CD4-positive, alpha-beta memory T cell (primary cell): Measurements from ENCODE around the gene STAT1. TPM values are rescaled to one million over a fixed set of nuclear protein-coding genes. Genes with fewer than 3 reads are reported as not detected.

Experiments used
- CTCF ChIA-PET: fragments of 350-600 bp; sonication (Branson Sonifier 250); formaldehyde crosslinking; loops from one replicate; lab custom pipeline; 2021; ENCODE audit warnings: inconsistent platforms; ENCODE audit not compliant: partially characterized antibody; lab: Charles Lee
- POLR2A ChIA-PET: fragments of 350-600 bp; sonication (Branson Sonifier 250); formaldehyde crosslinking; loops from one replicate; lab custom pipeline; 2021; ENCODE audit not compliant: partially characterized antibody; lab: Charles Lee
- DNase-seq, 5 donors: peaks; one replicate each; pipeline versions ENCODE4 v3.0.0 to v3.0.0-alpha.2; 2020 to 2022; ENCODE audit warnings: mixed read lengths in 1 of 5
- H3K27ac ChIP-seq: one replicate; pipeline ENCODE4 v1.7.0; 2013; ENCODE audit warnings: low read depth, low read length
- H3K27me3 ChIP-seq: 2 replicates; pipeline ENCODE4 v1.7.0; 2013; ENCODE audit warnings: mild to moderate bottlenecking, low read length, moderate library complexity; ENCODE audit not compliant: insufficient read depth
- H3K36me3 ChIP-seq: 2 replicates; pipeline ENCODE4 v1.7.0; 2013; ENCODE audit warnings: mild to moderate bottlenecking, low read length, moderate library complexity; ENCODE audit not compliant: insufficient read depth
- H3K4me1 ChIP-seq: 2 replicates; pipeline ENCODE4 v1.7.0; 2013; ENCODE audit warnings: mild to moderate bottlenecking, low read length, moderate library complexity; ENCODE audit not compliant: insufficient read depth
- H3K4me3 ChIP-seq, 2 donors: one replicate each; pipeline ENCODE4 v1.7.0; 2013; ENCODE audit warnings: low read length in 2 of 2, mild to moderate bottlenecking in 1 of 2
- H3K9me3 ChIP-seq, 2 donors: one replicate each; pipeline ENCODE4 v1.7.0; 2013; ENCODE audit warnings: low read length in 2 of 2, control low read depth in 1 of 2; ENCODE audit not compliant: control insufficient read depth in 1 of 2
- H3K27ac Mint-ChIP-seq, 7 donors: one replicate each; pipeline ENCODE4 v1.8.0; 2020 to 2021; ENCODE audit warnings: mixed read lengths in 7 of 7, mild to moderate bottlenecking in 6 of 7, inconsistent platforms in 3 of 7, moderate library complexity in 3 of 7
- H3K27me3 Mint-ChIP-seq, 2 donors: one replicate each; pipeline ENCODE4 v1.8.0; 2020 to 2021; ENCODE audit warnings: mixed read lengths in 2 of 2
- H3K36me3 Mint-ChIP-seq, 2 donors: one replicate each; pipeline ENCODE4 v1.8.0; 2020 to 2021; ENCODE audit warnings: mixed read lengths in 2 of 2, inconsistent platforms in 1 of 2, mild to moderate bottlenecking in 1 of 2
- H3K4me1 Mint-ChIP-seq, 4 donors: one replicate each; pipeline ENCODE4 v1.8.0; 2020 to 2021; ENCODE audit warnings: mixed read lengths in 4 of 4, mild to moderate bottlenecking in 1 of 4
- H3K4me3 Mint-ChIP-seq, 8 donors: one replicate each; pipeline ENCODE4 v1.8.0; 2020 to 2021; ENCODE audit warnings: mixed read lengths in 8 of 8, mild to moderate bottlenecking in 7 of 8, moderate library complexity in 6 of 8, inconsistent platforms in 3 of 8
- H3K9me3 Mint-ChIP-seq, 8 donors: one replicate each; pipeline ENCODE4 v1.8.0; 2020 to 2021; ENCODE audit warnings: mixed read lengths in 8 of 8, mild to moderate bottlenecking in 5 of 8, inconsistent platforms in 3 of 8, moderate library complexity in 1 of 8
- intact Hi-C: fragments of 100-400 bp; cut with micrococcal nuclease; formaldehyde crosslinking; loops from one replicate; pipeline ENCODE4 v1.15.1; 2023
- polyA plus RNA-seq, 2 donors: library from polyadenylated mRNA; unstranded; fragments of 300-500 nt; fragmentation: Illumina TruSeq; gene quantifications; one replicate each; pipeline ENCODE4 v1.2.3, GENCODE V29; 2021
- total RNA-seq, 2 experiments: library from RNA; stranded (reverse); gene quantifications; one replicate each; pipeline ENCODE4 v1.2.3, GENCODE V29; 2021

The STAT1 gene
- total and polyA plus RNA-seq, 4 experiments from 2014 or later, result 130 to 230 (median 175) TPM

- no peaks in the 10 kb centered on the region for H3K27me3 ChIP-seq
- H3K9me3 ChIP-seq, result no peaks in the 10 kb centered on the region
- Mint-ChIP-seq H3K4me1 (peaks cover 46 to 90% (median 69%) of the 10 kb centered on the region in 4 donors), H3K27me3 (no peaks in the 10 kb centered on the region), H3K27ac (peak overlapping the region; percentile 18 to 88 (median 56)), H3K36me3 (peaks cover 82 to 93% of the 10 kb centered on the region in 2 donors), H3K4me3 (peak overlapping the region in 2 of 8 donors; percentile 5 to 31), H3K9me3 (peaks cover 0 to 8% (median 1%) of the 10 kb centered on the region in 8 donors)
- peaks cover 87% of the 10 kb centered on the region for H3K4me1 ChIP-seq
- H3K4me3 ChIP-seq, result no peak overlapping the region
- H3K27ac ChIP-seq, result no peak overlapping the region
- DNase-seq, result no peak
- H3K36me3 ChIP-seq, result peaks cover 89% of the 10 kb centered on the region
- ChIA-PET CTCF (no interaction called here), POLR2A (interaction anchor here (1.0 to 4.8 kb wide), 2 partner anchors 7 to 14 kb away, joined by 5 to 35 read pairs; partner anchors contain the start of gene STAT1)
- intact Hi-C loops, result no loop called here
These were observed 7.7 kb downstream of the STAT1 start for GRCh38 chr2:191006297-191006696.

GRCh38 chr2:191003405-191004309 lies 10.3 kb downstream of the STAT1 start:
- H3K4me3 Mint-ChIP-seq, result peak overlapping the region in 4 of 8 donors; percentile 13 to 54 (median 26)

GRCh38 chr2:191001624-191002023 lies 12.3 kb downstream of the STAT1 start:
- no peak overlapping the region for H3K4me3 ChIP-seq
- Mint-ChIP-seq H3K9me3 (peaks cover 0 to 8% (median 1%) of the 10 kb centered on the region in 8 donors), H3K27ac (peak overlapping the region; percentile 36 to 88 (median 79)), H3K4me1 (peaks cover 32 to 76% (median 49%) of the 10 kb centered on the region in 4 donors), H3K27me3 (no peaks in the 10 kb centered on the region), H3K4me3 (no peak overlapping the region), H3K36me3 (peaks cover 91 to 95% of the 10 kb centered on the region in 2 donors)
- no peaks in the 10 kb centered on the region for H3K27me3 ChIP-seq
- no peaks in the 10 kb centered on the region for H3K9me3 ChIP-seq
- H3K4me1 ChIP-seq, result peaks cover 51% of the 10 kb centered on the region
- H3K36me3 ChIP-seq, result peaks cover 97% of the 10 kb centered on the region
- no peak for DNase-seq
- peak overlapping the region; percentile 3 for H3K27ac ChIP-seq
- POLR2A ChIA-PET, result interaction anchor here (0.9 to 4.2 kb wide), 2 partner anchors 19 to 120 kb away, joined by 5 to 17 read pairs; partner anchors contain the start of gene GLS
- CTCF ChIA-PET, result interaction anchor here (1.2 kb wide), 1 partner anchor 18 kb away, joined by 3 read pairs; no protein-coding TSS in a partner anchor
- intact Hi-C loops, result no loop called here

More at GRCh38 chr2:191003405-191004309, 10.3 kb downstream of the STAT1 start:
- DNase-seq, result no peak
- no peaks in the 10 kb centered on the region for H3K9me3 ChIP-seq
- H3K4me3 ChIP-seq, result no peak overlapping the region
- peaks cover 97% of the 10 kb centered on the region for H3K36me3 ChIP-seq
- peaks cover 64% of the 10 kb centered on the region for H3K4me1 ChIP-seq
- POLR2A ChIA-PET, result interaction anchor here (0.6 to 4.8 kb wide), 4 partner anchors 10 to 480 kb away, joined by 3 to 35 read pairs (median 10); partner anchors contain the start of gene STAT1
- peak overlapping the region; percentile 15 for H3K27ac ChIP-seq
- peaks cover 0 to 8% (median 1%) of the 10 kb centered on the region in 8 donors for H3K9me3 Mint-ChIP-seq
- peaks cover 94 to 99% of the 10 kb centered on the region in 2 donors for H3K36me3 Mint-ChIP-seq
- peaks cover 40 to 85% (median 58%) of the 10 kb centered on the region in 4 donors for H3K4me1 Mint-ChIP-seq
- peak overlapping the region; percentile 61 to 90 (median 88) for H3K27ac Mint-ChIP-seq
- CTCF ChIA-PET, result interaction anchor here (1.5 to 1.6 kb wide), 2 partner anchors 49 to 153 kb away, joined by 4 to 5 read pairs; no protein-coding TSS in a partner anchor
- intact Hi-C loops, result loop anchor here (1.0 kb wide), 1 partner anchor 10 kb away; no protein-coding TSS in a partner anchor
- H3K27me3 ChIP-seq, result no peaks in the 10 kb centered on the region
- H3K27me3 Mint-ChIP-seq, result no peaks in the 10 kb centered on the region

GRCh38 chr2:191001032-191001431 lies 12.9 kb downstream of the STAT1 start:
- POLR2A ChIA-PET, result no interaction called here
- peaks cover 91 to 95% of the 10 kb centered on the region in 2 donors for H3K36me3 Mint-ChIP-seq
- no peak overlapping the region for H3K4me3 Mint-ChIP-seq

GRCh38 chr2:190999949-191000665 lies 13.9 kb downstream of the STAT1 start:
- Mint-ChIP-seq H3K9me3 (peaks cover 0 to 6% (median under 1%) of the 10 kb centered on the region in 8 donors), H3K4me1 (peaks cover 37 to 81% (median 48%) of the 10 kb centered on the region in 4 donors), H3K27me3 (no peaks in the 10 kb centered on the region), H3K27ac (peak overlapping the region in 5 of 7 donors; percentile 4 to 69 (median 36)), H3K36me3 (peaks cover 91 to 95% of the 10 kb centered on the region in 2 donors), H3K4me3 (no peak overlapping the region)
- POLR2A ChIA-PET, result no interaction called here
- Histone ChIP-seq H3K27me3 (no peaks in the 10 kb centered on the region), H3K4me3 (no peak overlapping the region), H3K9me3 (no peaks in the 10 kb centered on the region), H3K27ac (no peak overlapping the region), H3K36me3 (peaks cover 98% of the 10 kb centered on the region), H3K4me1 (peaks cover 36% of the 10 kb centered on the region)
- intact Hi-C loops, result no loop called here
- CTCF ChIA-PET, result interaction anchor here (0.8 to 1.4 kb wide), 2 partner anchors 12 to 23 kb away, joined by 3 to 7 read pairs; no protein-coding TSS in a partner anchor
- no peak for DNase-seq

More at GRCh38 chr2:191001032-191001431, 12.9 kb downstream of the STAT1 start:
- CTCF ChIA-PET, result interaction anchor here (0.8 to 1.4 kb wide), 2 partner anchors 11 to 22 kb away, joined by 3 to 7 read pairs; no protein-coding TSS in a partner anchor
- H3K36me3 ChIP-seq, result peaks cover 98% of the 10 kb centered on the region
- H3K27me3 Mint-ChIP-seq, result no peaks in the 10 kb centered on the region
- peaks cover 45% of the 10 kb centered on the region for H3K4me1 ChIP-seq
- intact Hi-C loops, result no loop called here
- H3K27ac Mint-ChIP-seq, result peak overlapping the region in 6 of 7 donors; percentile 36 to 84 (median 74)
- no peaks in the 10 kb centered on the region for H3K9me3 ChIP-seq
- peaks cover 31 to 76% (median 46%) of the 10 kb centered on the region in 4 donors for H3K4me1 Mint-ChIP-seq
- no peak overlapping the region for H3K4me3 ChIP-seq
- H3K9me3 Mint-ChIP-seq, result peaks cover 0 to 8% (median 1%) of the 10 kb centered on the region in 8 donors
- H3K27me3 ChIP-seq, result no peaks in the 10 kb centered on the region
- DNase-seq, result no peak
- peak overlapping the region; percentile 3 for H3K27ac ChIP-seq

GRCh38 chr2:190999058-190999457 lies 14.9 kb downstream of the STAT1 start:
- Mint-ChIP-seq H3K4me3 (no peak overlapping the region), H3K36me3 (peaks cover 88 to 92% of the 10 kb centered on the region in 2 donors), H3K27me3 (no peaks in the 10 kb centered on the region), H3K4me1 (peaks cover 40 to 78% (median 45%) of the 10 kb centered on the region in 4 donors), H3K9me3 (peaks cover 0 to 3% (median 0%) of the 10 kb centered on the region in 8 donors), H3K27ac (peak overlapping the region in 5 of 7 donors; percentile 17 to 66 (median 36))
- Histone ChIP-seq H3K27me3 (no peaks in the 10 kb centered on the region), H3K27ac (no peak overlapping the region), H3K36me3 (peaks cover 95% of the 10 kb centered on the region), H3K4me1 (peaks cover 30% of the 10 kb centered on the region), H3K4me3 (no peak overlapping the region), H3K9me3 (no peaks in the 10 kb centered on the region)
- POLR2A ChIA-PET, result no interaction called here
- CTCF ChIA-PET, result no interaction called here
- intact Hi-C loops, result no loop called here
- DNase-seq, result no peak
